ENCODE data around the gene GTF2A1L.

GRCh38 chr2:48728295-48728694 lies 110.6 kb downstream of the GTF2A1L start:
- TF ChIP-seq CTCF (IDR thresholded peaks at IDR 0.05) = no peak
- no peak for TF ChIP-seq POLR2AphosphoS5 (IDR thresholded peaks at IDR 0.05; ENCODE audit: insufficient read depth in 1 of 2, low read depth in 1 of 2)
- TF ChIP-seq POLR2A (IDR thresholded peaks at IDR 0.05) = no peak
